Activated CD8-positive, alpha-beta memory T cell treated with anti-CD3 and anti-CD28 coated beads, Interleukin-2, amount 10 ng/mL, durations not matched to agents 7 days and 5 days (primary cell): Measurements from ENCODE around the gene NPEPPS. TPM values are rescaled to one million over a fixed set of nuclear protein-coding genes. Genes with fewer than 3 reads are reported as not detected.

Experiments used
- ATAC-seq: fragments of 150-1000 bp; cut with Tn5 transposase; one replicate; pipeline ENCODE4 v1.10.0; 2021; ENCODE audit warnings: moderate library complexity
- CTCF ChIA-PET: fragments of 350-600 bp; sonication (Branson Sonifier 250); formaldehyde crosslinking; loops from one replicate; lab custom pipeline; 2021; ENCODE audit warnings: antibody characterized with exemption; lab: Charles Lee
- DNase-seq: peaks from one replicate; pipeline ENCODE4 v3.0.0-alpha.2; 2020
- H3K27ac Mint-ChIP-seq: one replicate; pipeline ENCODE4 v1.8.0; 2021; ENCODE audit warnings: mild to moderate bottlenecking, mixed read lengths
- H3K27me3 Mint-ChIP-seq: one replicate; pipeline ENCODE4 v1.8.0; 2021; ENCODE audit warnings: mixed read lengths
- H3K36me3 Mint-ChIP-seq: one replicate; pipeline ENCODE4 v1.8.0; 2021; ENCODE audit warnings: mild to moderate bottlenecking, mixed read lengths
- H3K4me1 Mint-ChIP-seq: one replicate; pipeline ENCODE4 v1.8.0; 2021; ENCODE audit warnings: mixed read lengths
- H3K4me3 Mint-ChIP-seq: one replicate; pipeline ENCODE4 v1.8.0; 2021; ENCODE audit warnings: mild to moderate bottlenecking, moderate library complexity, mixed read lengths
- H3K9me3 Mint-ChIP-seq: one replicate; pipeline ENCODE4 v1.8.0; 2022; ENCODE audit warnings: low read depth, mixed read lengths
- total RNA-seq, 2 experiments: library from RNA; stranded (reverse); gene quantifications; one replicate each; pipeline ENCODE4 v1.2.3, GENCODE V29; 2021

Gene NPEPPS
- total RNA-seq, 2 experiments from 2014 or later: 97.7 to 97.9 TPM

DNA sequence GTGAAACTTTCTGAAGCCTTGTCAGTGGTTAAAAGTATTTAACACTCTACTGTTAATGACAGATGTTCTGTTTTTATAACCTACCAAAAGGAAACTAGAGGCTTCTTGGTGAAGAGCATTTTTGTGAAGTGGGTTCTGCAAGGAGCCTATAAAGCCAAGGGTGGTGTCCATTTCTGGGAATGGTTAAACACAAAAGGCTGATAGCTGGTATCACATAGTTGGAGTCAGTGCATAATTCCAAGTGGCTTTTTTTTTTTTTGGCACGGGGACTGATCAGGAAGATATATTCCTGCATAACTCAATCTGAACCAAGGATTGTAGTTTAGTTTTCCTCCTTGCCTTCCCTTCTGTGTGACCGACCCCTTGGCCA, 91.3 kb downstream of the NPEPPS start:
- ATAC-seq (no peak), DNase-seq (no peak)
- no peak overlapping the region for H3K27ac Mint-ChIP-seq
- no peaks in the 10 kb centered on the region for H3K9me3 Mint-ChIP-seq
- peaks cover 24% of the 10 kb centered on the region for H3K4me1 Mint-ChIP-seq
- H3K27me3 Mint-ChIP-seq: no peaks in the 10 kb centered on the region
- CTCF ChIA-PET: no interaction called here
- no peak overlapping the region for H3K4me3 Mint-ChIP-seq
- peaks cover 37% of the 10 kb centered on the region for H3K36me3 Mint-ChIP-seq

DNA sequence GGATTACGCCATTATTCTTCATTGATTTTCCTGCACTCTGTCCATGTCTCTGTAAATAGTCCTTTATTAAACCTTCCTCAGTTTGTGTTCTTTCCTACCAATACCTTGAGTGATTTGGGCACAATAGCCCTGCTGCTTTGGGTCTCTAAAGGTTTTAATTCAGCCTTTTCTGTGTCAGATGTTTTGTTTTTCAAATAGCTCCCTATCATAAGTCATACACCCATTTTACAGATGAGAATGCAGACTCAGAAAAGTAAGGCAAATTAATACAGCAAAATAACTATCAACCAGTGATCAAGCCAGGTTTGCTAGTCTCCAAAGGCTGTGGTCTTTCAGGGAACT, 93.8 kb downstream of the NPEPPS start:
- no peak overlapping the region for H3K27ac Mint-ChIP-seq

DNA sequence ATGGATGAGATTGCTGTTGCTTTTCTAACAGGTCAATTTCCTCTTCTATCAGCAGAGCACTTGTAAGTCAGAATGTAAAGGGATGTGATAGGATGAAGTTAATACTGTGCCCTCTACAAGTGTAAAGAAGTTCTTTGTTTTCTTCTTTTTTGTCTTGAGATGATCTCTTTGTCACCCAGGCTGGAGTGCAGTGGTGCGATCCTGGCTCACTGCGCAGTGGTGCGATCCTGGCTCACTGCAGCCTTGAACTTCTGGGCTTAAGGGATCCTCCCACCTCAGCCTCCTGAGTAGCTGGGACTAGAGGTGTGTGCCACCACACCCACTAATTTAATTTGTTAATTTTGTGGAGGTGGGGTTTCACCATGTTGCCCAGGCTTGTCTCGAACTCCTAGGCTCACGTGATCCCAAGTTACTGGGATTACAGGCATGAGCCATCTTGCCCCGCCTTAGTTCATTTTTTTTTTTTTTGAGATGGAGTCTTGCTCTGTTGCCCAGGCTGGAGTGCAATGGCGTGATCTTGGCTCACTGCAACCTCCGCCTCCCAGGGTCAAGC, 97.2 kb downstream of the NPEPPS start:
- H3K4me1 Mint-ChIP-seq: no peaks in the 10 kb centered on the region
- CTCF ChIA-PET: no interaction called here
- no peaks in the 10 kb centered on the region for H3K9me3 Mint-ChIP-seq
- H3K27ac Mint-ChIP-seq: no peak overlapping the region
- ATAC-seq (no peak), DNase-seq (no peak)
- H3K36me3 Mint-ChIP-seq: peaks cover 7% of the 10 kb centered on the region
- no peaks in the 10 kb centered on the region for H3K27me3 Mint-ChIP-seq
- H3K4me3 Mint-ChIP-seq: no peak overlapping the region

More for the DNA sequence above, 93.8 kb downstream of the NPEPPS start:
- H3K36me3 Mint-ChIP-seq: peaks cover 22% of the 10 kb centered on the region
- CTCF ChIA-PET: interaction anchor here (0.9 to 2.0 kb wide), 2 partner anchors 9 to 24 kb away, joined by 4 to 10 read pairs; no protein-coding TSS in a partner anchor
- DNase-seq (no peak), ATAC-seq (no peak)
- no peak overlapping the region for H3K4me3 Mint-ChIP-seq
- H3K9me3 Mint-ChIP-seq: no peaks in the 10 kb centered on the region
- peaks cover 18% of the 10 kb centered on the region for H3K4me1 Mint-ChIP-seq
- no peaks in the 10 kb centered on the region for H3K27me3 Mint-ChIP-seq

DNA sequence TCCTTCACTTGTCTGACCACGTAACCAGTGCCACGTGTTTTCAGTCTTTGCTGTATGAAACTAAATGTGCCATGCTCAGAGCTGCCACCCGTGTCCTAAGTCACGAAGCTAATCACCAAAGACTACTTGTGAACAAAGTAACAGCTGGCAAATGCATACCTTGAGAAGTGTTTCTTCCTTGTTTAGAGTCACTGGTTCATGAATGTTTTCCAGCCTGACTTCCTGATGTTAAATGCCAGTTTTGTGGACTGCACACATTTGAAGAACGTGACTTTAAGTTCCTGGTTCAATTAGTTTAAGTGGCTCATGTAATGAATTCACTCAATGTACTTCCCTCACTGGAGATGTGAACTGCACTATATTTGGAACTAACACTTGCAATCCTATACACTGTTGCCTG, 98.9 kb downstream of the NPEPPS start:
- Mint-ChIP-seq H3K4me3 (no peak overlapping the region), H3K27me3 (no peaks in the 10 kb centered on the region), H3K27ac (no peak overlapping the region), H3K4me1 (peaks cover 3% of the 10 kb centered on the region), H3K9me3 (no peaks in the 10 kb centered on the region), H3K36me3 (peaks cover 2% of the 10 kb centered on the region)
- ATAC-seq (no peak), DNase-seq (no peak)
- CTCF ChIA-PET: interaction anchor here (0.9 kb wide), 1 partner anchor 160 kb away, joined by 3 read pairs; no protein-coding TSS in a partner anchor

DNA sequence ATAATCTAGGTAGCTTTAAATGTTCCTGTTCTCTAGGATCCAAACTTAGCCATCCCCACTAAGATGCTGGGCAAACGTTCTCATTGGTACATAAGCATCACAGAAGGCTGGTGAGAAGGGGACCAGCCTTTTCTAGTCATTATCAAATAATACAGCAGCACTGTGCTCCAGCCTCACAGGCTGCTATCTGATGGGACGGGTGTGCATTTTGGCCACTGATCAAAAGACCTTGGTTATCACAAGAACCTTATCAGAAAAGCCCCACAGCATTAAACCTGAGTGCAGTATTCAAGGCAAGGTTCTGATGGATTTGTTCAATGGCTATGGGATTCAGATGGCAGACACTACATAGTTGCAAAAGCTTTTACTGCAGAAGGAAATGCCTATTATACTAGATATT, 99.7 kb downstream of the NPEPPS start:
- Mint-ChIP-seq H3K27ac (no peak overlapping the region), H3K36me3 (no peaks in the 10 kb centered on the region), H3K4me3 (no peak overlapping the region), H3K9me3 (no peaks in the 10 kb centered on the region), H3K27me3 (no peaks in the 10 kb centered on the region), H3K4me1 (peaks cover 5% of the 10 kb centered on the region)
- no peak for ATAC-seq
- CTCF ChIA-PET: interaction anchor here (0.8 to 0.9 kb wide), 2 partner anchors 12 to 159 kb away, joined by 3 to 4 read pairs; no protein-coding TSS in a partner anchor
- no peak for DNase-seq

DNA sequence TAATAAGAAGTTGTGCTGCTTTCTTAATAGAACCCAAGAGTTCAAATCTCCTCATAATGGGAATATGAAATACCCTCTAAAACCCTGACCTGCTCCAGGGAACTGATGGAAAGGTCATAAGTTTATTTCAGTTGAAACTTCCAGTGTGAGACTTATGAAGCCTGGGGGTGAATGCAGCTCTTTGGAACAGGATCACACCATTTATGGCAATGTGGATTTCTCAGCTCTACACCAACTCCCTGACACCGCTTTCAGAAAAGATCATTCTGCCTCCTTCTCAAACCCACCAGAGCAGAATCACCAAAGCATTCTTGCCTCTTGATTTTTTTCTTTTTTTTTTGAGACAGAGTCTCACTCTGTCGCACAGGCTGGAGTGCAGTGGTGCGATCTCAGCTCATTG, 102.1 kb downstream of the NPEPPS start:
- CTCF ChIA-PET: interaction anchor here (0.7 to 2.1 kb wide), 3 partner anchors 16 to 585 kb away, joined by 3 to 6 read pairs (median 3); no protein-coding TSS in a partner anchor
- no peaks in the 10 kb centered on the region for H3K9me3 Mint-ChIP-seq
- H3K36me3 Mint-ChIP-seq: no peaks in the 10 kb centered on the region
- peaks cover 17% of the 10 kb centered on the region for H3K4me1 Mint-ChIP-seq
- no peak for ATAC-seq
- H3K4me3 Mint-ChIP-seq: no peak overlapping the region
- no peak for DNase-seq
- H3K27me3 Mint-ChIP-seq: no peaks in the 10 kb centered on the region
- no peak overlapping the region for H3K27ac Mint-ChIP-seq

DNA sequence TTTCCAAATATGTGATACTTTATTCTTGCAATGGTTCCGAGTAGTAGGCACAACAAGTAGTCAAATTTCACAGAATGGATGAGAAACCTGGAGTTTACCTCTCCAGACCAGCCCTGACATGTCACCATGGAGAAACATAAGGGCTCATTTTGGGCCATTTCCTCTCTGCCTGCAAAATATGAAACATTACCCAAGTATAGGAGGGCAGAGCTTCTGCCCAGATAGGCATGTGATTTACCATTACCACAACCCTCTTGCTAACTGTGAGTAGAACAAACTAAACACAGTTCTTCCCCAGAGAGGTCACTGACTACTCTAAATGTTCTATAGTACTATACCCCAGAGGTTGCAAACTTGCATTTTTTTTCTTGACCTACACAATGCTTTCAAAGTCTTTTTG, 103.1 kb downstream of the NPEPPS start:
- peaks cover 17% of the 10 kb centered on the region for H3K4me1 Mint-ChIP-seq
- no peak overlapping the region for H3K27ac Mint-ChIP-seq
- H3K36me3 Mint-ChIP-seq: peaks cover 2% of the 10 kb centered on the region
- no peak for DNase-seq
- H3K4me3 Mint-ChIP-seq: no peak overlapping the region
- H3K9me3 Mint-ChIP-seq: no peaks in the 10 kb centered on the region
- no peak for ATAC-seq
- no peaks in the 10 kb centered on the region for H3K27me3 Mint-ChIP-seq
- CTCF ChIA-PET: interaction anchor here (1.4 to 2.1 kb wide), 2 partner anchors 15 to 18 kb away, joined by 3 to 6 read pairs; no protein-coding TSS in a partner anchor

DNA sequence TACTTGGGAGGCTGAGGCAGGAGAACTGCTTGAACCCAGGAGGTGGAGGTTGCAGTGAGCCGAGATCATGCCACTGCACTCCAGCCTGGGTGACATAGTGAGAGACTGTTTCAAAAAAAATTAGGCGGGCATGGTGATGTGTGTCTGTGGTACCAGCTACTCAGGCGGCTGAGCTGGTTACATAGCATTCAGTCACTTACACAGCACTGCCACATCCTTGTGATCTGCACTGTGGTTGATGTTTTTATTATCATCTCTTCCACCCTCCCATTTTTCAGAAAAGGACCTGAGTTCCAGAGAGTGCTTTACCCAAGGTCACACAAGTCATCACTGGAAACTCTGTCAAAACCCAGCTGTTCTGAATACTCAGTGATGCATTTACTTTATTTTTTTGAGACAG, 104.0 kb downstream of the NPEPPS start:
- H3K27ac Mint-ChIP-seq: no peak overlapping the region
- CTCF ChIA-PET: no interaction called here

DNA sequence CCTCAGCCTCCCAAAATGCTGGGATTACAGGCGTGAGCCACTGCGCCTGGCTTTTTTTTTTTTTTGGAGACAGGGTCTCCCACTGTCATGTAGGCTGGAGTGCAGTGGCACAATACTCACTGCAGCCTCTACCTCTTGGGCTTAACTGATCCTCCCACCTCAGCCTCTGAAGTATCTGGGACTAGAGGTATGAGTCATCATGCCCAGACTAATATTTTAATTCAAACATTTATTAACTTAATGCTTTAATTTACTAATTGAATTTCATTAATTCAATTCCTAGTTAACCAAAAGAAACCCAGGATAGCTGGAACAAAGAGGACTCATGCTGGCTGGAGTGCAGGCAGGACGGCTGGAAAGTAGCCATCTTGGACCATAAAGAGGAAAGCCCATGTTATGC, 104.8 kb downstream of the NPEPPS start:
- CTCF ChIA-PET: interaction anchor here (0.6 to 1.6 kb wide), 2 partner anchors 20 to 111 kb away, joined by 3 to 4 read pairs; no protein-coding TSS in a partner anchor
- Mint-ChIP-seq H3K4me1 (peaks cover 17% of the 10 kb centered on the region), H3K9me3 (no peaks in the 10 kb centered on the region), H3K27ac (no peak overlapping the region), H3K27me3 (no peaks in the 10 kb centered on the region), H3K4me3 (no peak overlapping the region), H3K36me3 (peaks cover 2% of the 10 kb centered on the region)
- DNase-seq (no peak), ATAC-seq (no peak)

More for the DNA sequence above, 104.0 kb downstream of the NPEPPS start:
- Mint-ChIP-seq H3K36me3 (peaks cover 2% of the 10 kb centered on the region), H3K9me3 (no peaks in the 10 kb centered on the region), H3K4me3 (no peak overlapping the region), H3K4me1 (peaks cover 17% of the 10 kb centered on the region), H3K27me3 (no peaks in the 10 kb centered on the region)
- DNase-seq (no peak), ATAC-seq (no peak)

DNA sequence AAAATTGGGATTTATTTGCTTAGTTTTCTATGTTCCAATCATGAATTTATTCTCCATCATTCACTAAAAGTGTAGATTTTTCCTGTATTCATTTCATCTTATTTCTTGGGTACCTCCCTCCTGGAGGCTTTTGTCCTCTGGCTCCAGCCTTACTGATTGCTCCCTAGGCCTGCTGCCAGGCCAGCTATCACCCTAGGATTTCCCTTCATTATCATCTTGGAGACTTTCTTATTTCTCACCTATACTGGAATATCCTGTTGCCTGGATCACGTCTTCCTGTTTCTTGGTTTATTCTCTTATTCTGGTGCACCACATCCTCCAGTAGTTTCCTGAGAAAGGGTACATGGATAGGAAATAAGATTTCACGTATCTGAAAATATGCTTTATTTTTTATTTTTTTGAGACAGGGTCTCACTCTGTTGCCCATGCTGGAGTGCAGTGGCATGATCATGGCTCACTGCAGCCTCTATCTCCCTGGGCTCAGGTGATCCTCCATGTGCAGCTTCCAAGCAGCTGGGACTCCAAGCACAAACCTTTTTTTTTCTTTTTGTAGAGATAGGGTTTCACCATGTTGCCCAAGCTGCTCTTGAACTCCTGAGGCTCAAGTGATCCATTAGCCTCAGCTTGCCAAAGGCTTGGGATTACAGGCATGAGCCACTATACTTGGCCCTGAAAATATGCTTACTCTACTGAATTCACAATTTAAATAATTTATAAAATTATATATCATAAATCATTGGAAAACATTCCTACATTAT, 105.5 kb downstream of the NPEPPS start:
- Mint-ChIP-seq H3K27ac (no peak overlapping the region), H3K36me3 (peaks cover 2% of the 10 kb centered on the region), H3K27me3 (no peaks in the 10 kb centered on the region), H3K4me3 (no peak overlapping the region), H3K9me3 (no peaks in the 10 kb centered on the region), H3K4me1 (peaks cover 17% of the 10 kb centered on the region)
- CTCF ChIA-PET: interaction anchor here (1.6 kb wide), 1 partner anchor 21 kb away, joined by 4 read pairs; no protein-coding TSS in a partner anchor
- no peak for DNase-seq
- no peak for ATAC-seq

DNA sequence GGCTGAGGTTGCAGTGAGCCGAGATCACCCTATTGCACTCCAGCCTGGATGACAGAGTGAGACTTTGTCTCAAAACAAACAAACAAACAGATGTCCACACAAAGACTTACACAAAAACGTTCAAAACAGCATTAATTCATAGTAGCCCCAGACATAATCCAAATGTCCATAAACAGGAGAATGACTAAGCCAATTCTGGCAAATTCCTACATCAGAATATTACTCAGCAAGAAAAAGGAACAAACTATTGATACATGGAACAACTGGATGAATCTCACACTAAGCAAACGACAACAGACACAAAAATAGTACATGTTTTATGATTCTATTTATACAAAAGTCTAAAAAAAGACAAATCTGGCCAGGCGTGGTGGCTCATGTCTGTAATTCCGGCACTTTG, 108.0 kb downstream of the NPEPPS start:
- Mint-ChIP-seq H3K27ac (no peak overlapping the region), H3K36me3 (peaks cover 2% of the 10 kb centered on the region), H3K9me3 (no peaks in the 10 kb centered on the region), H3K4me1 (peaks cover 17% of the 10 kb centered on the region), H3K4me3 (no peak overlapping the region), H3K27me3 (no peaks in the 10 kb centered on the region)
- ATAC-seq (no peak), DNase-seq (no peak)
- CTCF ChIA-PET: no interaction called here

DNA sequence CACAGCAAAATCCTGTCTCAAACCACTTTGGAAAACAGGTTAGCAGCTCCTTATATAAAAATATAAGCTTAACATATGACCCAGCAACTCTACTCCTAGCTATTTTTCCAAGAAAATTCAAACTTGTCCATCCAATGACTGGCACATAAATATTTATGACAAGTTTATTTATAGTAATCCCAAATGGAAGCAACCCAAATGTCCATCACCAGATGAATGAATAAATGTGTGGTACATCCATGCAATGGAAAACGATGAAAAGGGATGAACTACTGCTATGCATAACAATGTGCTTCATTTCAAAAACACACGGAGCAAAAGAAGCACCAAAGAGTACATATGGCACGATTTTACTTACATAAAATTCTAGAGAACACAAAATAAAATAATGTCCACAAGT, 109.2 kb downstream of the NPEPPS start:
- Mint-ChIP-seq H3K9me3 (no peaks in the 10 kb centered on the region), H3K27ac (no peak overlapping the region), H3K27me3 (no peaks in the 10 kb centered on the region), H3K4me1 (peaks cover 12% of the 10 kb centered on the region), H3K36me3 (peaks cover 2% of the 10 kb centered on the region), H3K4me3 (no peak overlapping the region)
- CTCF ChIA-PET: interaction anchor here (0.5 kb wide), 1 partner anchor 20 kb away, joined by 3 read pairs; no protein-coding TSS in a partner anchor
- no peak for DNase-seq
- ATAC-seq: no peak

DNA sequence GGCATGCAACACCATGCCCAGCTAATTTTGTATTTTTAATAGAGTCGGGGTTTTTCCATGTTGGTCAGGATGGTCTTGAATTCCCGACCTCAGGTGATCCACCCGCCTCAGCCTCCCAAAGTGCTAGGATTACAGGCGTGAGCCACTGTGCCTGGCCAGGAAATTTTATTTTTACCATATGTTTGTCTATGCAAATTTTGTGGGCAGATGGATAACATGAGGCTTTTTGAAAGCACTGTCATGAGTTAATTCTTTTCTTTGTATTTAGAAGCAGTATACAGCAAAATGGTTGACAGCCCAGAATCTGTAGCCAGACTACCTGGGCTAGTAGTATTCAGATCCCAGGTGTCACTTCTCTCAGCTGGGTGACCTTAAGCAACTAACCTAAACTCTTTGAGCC, 110.3 kb downstream of the NPEPPS start:
- CTCF ChIA-PET: no interaction called here
- ATAC-seq: no peak
- Mint-ChIP-seq H3K36me3 (peaks cover 2% of the 10 kb centered on the region), H3K4me1 (peaks cover 8% of the 10 kb centered on the region), H3K4me3 (no peak overlapping the region), H3K27ac (no peak overlapping the region), H3K9me3 (no peaks in the 10 kb centered on the region), H3K27me3 (no peaks in the 10 kb centered on the region)
- DNase-seq: no peak

DNA sequence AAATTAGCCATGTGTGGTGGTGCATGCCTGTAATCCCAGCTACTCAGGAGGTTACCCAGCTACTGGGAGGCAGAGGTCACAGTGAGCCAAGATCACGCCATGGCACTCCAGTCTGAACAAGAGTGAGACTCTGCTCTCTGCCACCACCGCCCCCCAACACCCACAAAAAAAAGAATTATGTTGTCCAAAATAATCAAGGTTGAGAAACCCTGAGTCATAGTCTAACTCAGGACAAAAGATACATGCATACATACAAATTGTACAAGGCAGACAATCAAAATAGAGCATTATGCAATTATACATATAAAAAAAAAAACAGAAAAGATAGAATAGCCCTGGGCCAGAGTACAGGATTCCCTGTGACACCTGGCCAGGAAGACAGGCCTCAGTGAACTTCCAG, 112.2 kb downstream of the NPEPPS start:
- CTCF ChIA-PET: interaction anchor here (0.7 to 1.4 kb wide), 2 partner anchors 28 to 88 kb away, joined by 3 to 10 read pairs; no protein-coding TSS in a partner anchor
- H3K36me3 Mint-ChIP-seq: peaks cover 2% of the 10 kb centered on the region
- no peaks in the 10 kb centered on the region for H3K9me3 Mint-ChIP-seq
- H3K27me3 Mint-ChIP-seq: no peaks in the 10 kb centered on the region
- no peak for ATAC-seq
- no peak overlapping the region for H3K4me3 Mint-ChIP-seq
- H3K27ac Mint-ChIP-seq: no peak overlapping the region
- H3K4me1 Mint-ChIP-seq: peaks cover 6% of the 10 kb centered on the region
- no peak for DNase-seq
